ENCODE data around the gene PRDM16. TPM values are rescaled to one million over a fixed set of nuclear protein-coding genes. Genes with fewer than 3 reads are reported as not detected.

Gene PRDM16
- total and polyA plus RNA-seq, 2 of the 13 experiments (the other 11 are each of a cell fraction or from before 2014, with no cell fraction given) = 0.15 to 0.81 TPM

GRCh38 chr1:3292051-3292722 is 223.2 kb downstream of the PRDM16 start (continued):
- no peak for TF ChIP-seq ZBED4 (CRISPR knock-in tag; IDR thresholded peaks at IDR 0.05; ENCODE audit: borderline replicate concordance)
- no peak for TF ChIP-seq ZNF33B (CRISPR knock-in tag; IDR thresholded peaks at IDR 0.05)
- no peak for TF ChIP-seq TERF1 (CRISPR knock-in tag; IDR thresholded peaks at IDR 0.05)
- TF ChIP-seq JARID2 (CRISPR knock-in tag; IDR thresholded peaks at IDR 0.05; ENCODE audit: insufficient replicate concordance) = no peak
- no peak for TF ChIP-seq GMEB2 (CRISPR knock-in tag; IDR thresholded peaks at IDR 0.05; ENCODE audit: low read depth)
- no peak for TF ChIP-seq ZNF296 (CRISPR knock-in tag; conservative IDR thresholded peaks at IDR 0.05)
- TF ChIP-seq U2AF2 (IDR thresholded peaks at IDR 0.05; ENCODE audit: low read depth, low read length) = no peak
- no peak for TF ChIP-seq FOXO4 (CRISPR knock-in tag; conservative IDR thresholded peaks at IDR 0.05)
- TF ChIP-seq ZNF891 (CRISPR knock-in tag; IDR thresholded peaks at IDR 0.05) = peak; percentile 47
- TF ChIP-seq SPEN (CRISPR knock-in tag; IDR thresholded peaks at IDR 0.05; ENCODE audit: low read depth) = no peak
- peak; percentile 40; the same call in 1 of the 2 replicates for TF ChIP-seq ZFY (CRISPR knock-in tag; IDR thresholded peaks at IDR 0.05)
- peak; percentile 59; the same call in 1 of the 2 replicates for TF ChIP-seq ZNF788 (CRISPR knock-in tag; IDR thresholded peaks at IDR 0.05; ENCODE audit: borderline replicate concordance)
- no peak for TF ChIP-seq CHD4 (IDR thresholded peaks at IDR 0.05; ENCODE audit: borderline replicate concordance, low read length)
- TF ChIP-seq AFF4 (CRISPR knock-in tag; IDR thresholded peaks at IDR 0.05) = no peak
- TF ChIP-seq ZNF703 (CRISPR knock-in tag; IDR thresholded peaks at IDR 0.05; ENCODE audit: borderline replicate concordance) = no peak
- no peak for TF ChIP-seq NFIB (CRISPR knock-in tag; IDR thresholded peaks at IDR 0.05; ENCODE audit: borderline replicate concordance)
- no peak for TF ChIP-seq ZNF235 (CRISPR knock-in tag; IDR thresholded peaks at IDR 0.05; ENCODE audit: borderline replicate concordance)
